Peyer's patch (tissue), 4 donors: ENCODE measurements around the gene DCUN1D1.

Experiments used
- POLR2A ChIP-seq, 2 donors: fragments of 450-650 bp; IDR thresholded peaks; one replicate each; pipeline ENCODE4 v1.5.1; 2017; ENCODE audit warnings: antibody characterized with exemption in 2 of 2, mild to moderate bottlenecking in 2 of 2, moderate library complexity in 2 of 2
- TF ChIP-seq, protein P1 (sequence below), 6 experiments: fragments of 450-650 bp in 4 of 6; fragments of 200-600 bp in 2 of 6; sonication (generic) in 1 of 6; IDR thresholded peaks; one replicate each; pipeline ENCODE4 v1.5.1; 2017 to 2019; ENCODE audit warnings: antibody characterized with exemption in 6 of 6, mild to moderate bottlenecking in 3 of 6, moderate library complexity in 1 of 6

DNA sequence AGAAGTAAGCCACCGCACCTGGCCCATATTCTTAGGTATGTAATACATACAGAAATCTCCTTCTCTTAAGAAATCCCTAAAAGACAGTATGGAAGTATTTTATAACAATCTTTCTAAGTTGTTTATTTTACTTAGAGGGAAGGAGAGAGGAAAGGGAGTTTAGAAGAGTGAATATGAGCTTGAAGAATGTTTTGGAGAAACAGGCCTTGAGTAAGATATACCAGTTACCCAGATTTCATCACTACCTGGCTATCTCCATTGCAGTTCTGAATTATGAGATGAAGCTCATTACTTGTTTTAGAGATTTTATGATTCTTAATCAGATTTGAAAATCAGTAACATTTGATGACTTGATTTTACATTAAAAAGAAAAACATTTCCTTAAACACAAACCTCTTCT is 71.9 kb downstream of the DCUN1D1 start:
- TF ChIP-seq, protein P1, sequence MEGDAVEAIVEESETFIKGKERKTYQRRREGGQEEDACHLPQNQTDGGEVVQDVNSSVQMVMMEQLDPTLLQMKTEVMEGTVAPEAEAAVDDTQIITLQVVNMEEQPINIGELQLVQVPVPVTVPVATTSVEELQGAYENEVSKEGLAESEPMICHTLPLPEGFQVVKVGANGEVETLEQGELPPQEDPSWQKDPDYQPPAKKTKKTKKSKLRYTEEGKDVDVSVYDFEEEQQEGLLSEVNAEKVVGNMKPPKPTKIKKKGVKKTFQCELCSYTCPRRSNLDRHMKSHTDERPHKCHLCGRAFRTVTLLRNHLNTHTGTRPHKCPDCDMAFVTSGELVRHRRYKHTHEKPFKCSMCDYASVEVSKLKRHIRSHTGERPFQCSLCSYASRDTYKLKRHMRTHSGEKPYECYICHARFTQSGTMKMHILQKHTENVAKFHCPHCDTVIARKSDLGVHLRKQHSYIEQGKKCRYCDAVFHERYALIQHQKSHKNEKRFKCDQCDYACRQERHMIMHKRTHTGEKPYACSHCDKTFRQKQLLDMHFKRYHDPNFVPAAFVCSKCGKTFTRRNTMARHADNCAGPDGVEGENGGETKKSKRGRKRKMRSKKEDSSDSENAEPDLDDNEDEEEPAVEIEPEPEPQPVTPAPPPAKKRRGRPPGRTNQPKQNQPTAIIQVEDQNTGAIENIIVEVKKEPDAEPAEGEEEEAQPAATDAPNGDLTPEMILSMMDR (IDR thresholded peaks at IDR 0.05): no peak
- TF ChIP-seq POLR2A (IDR thresholded peaks at IDR 0.05): no peak
